H9 (cell line): Measurements from ENCODE around the gene OGA. TPM values are rescaled to one million over a fixed set of nuclear protein-coding genes. Genes with fewer than 3 reads are reported as not detected.

Experiments
- DNase-seq: peaks from one replicate; pipeline ENCODE4 v3.0.0-alpha.2; 2017
- H2AFZ ChIP-seq: one replicate; pipeline ENCODE4 v1.6.1; 2013; ENCODE audit warnings: mild to moderate bottlenecking, low read length, control low read depth, moderate library complexity
- H2AK5ac ChIP-seq: 2 replicates; pipeline ENCODE4 v1.6.1; 2013; ENCODE audit warnings: low read length, control low read depth, mixed read lengths; ENCODE audit not compliant: insufficient read length
- H2BK120ac ChIP-seq: one replicate; pipeline ENCODE4 v1.6.1; 2013; ENCODE audit warnings: low read depth, mild to moderate bottlenecking, low read length, control low read depth, inconsistent platforms; ENCODE audit not compliant: poor library complexity, severe bottlenecking
- H2BK12ac ChIP-seq: 2 replicates; pipeline ENCODE4 v1.6.1; 2013; ENCODE audit warnings: low read length, control low read depth, mixed read lengths, low read depth; ENCODE audit not compliant: insufficient read length
- H2BK15ac ChIP-seq: 2 replicates; pipeline ENCODE4 v1.6.1; 2013; ENCODE audit warnings: low read depth, low read length, control low read depth
- H2BK20ac ChIP-seq: one replicate; pipeline ENCODE4 v1.6.1; 2013; ENCODE audit warnings: low read depth, mild to moderate bottlenecking, low read length, control low read depth, inconsistent platforms; ENCODE audit not compliant: poor library complexity, severe bottlenecking
- H2BK5ac ChIP-seq: 2 replicates; pipeline ENCODE4 v1.6.1; 2013; ENCODE audit warnings: low read length, control low read depth, mixed read lengths; ENCODE audit not compliant: insufficient read length
- H3K14ac ChIP-seq: 2 replicates; pipeline ENCODE4 v1.6.1; 2013; ENCODE audit warnings: low read length, control low read depth; ENCODE audit not compliant: insufficient read depth
- H3K18ac ChIP-seq: 2 replicates; pipeline ENCODE4 v1.6.1; 2013; ENCODE audit warnings: low read depth, mild to moderate bottlenecking, mixed read lengths, low read length, control low read depth; ENCODE audit not compliant: insufficient read length
- H3K23ac ChIP-seq: 2 replicates; pipeline ENCODE4 v1.6.1; 2013; ENCODE audit warnings: low read length, control low read depth, mixed read lengths, low read depth; ENCODE audit not compliant: insufficient read length
- H3K23me2 ChIP-seq: 2 replicates; pipeline ENCODE4 v1.6.1; 2013; ENCODE audit warnings: low read depth, mild to moderate bottlenecking, mixed read lengths, low read length, control low read depth; ENCODE audit not compliant: insufficient read length, poor library complexity, severe bottlenecking
- H3K27ac ChIP-seq: 2 replicates; pipeline ENCODE4 v1.5.1; 2013; ENCODE audit warnings: low read length, control low read depth, mixed read lengths, low read depth; ENCODE audit not compliant: insufficient read length
- H3K27me3 ChIP-seq: 2 replicates; pipeline ENCODE4 v1.6.1; 2013; ENCODE audit warnings: low read length, control low read depth, inconsistent platforms; ENCODE audit not compliant: insufficient read depth
- H3K4ac ChIP-seq: 2 replicates; pipeline ENCODE4 v1.6.1; 2013; ENCODE audit warnings: low read depth, mild to moderate bottlenecking, control low read depth, inconsistent platforms, low read length, moderate library complexity
- H3K4me1 ChIP-seq: 2 replicates; pipeline ENCODE4 v1.6.1; 2013; ENCODE audit warnings: low read length, control low read depth, inconsistent platforms; ENCODE audit not compliant: insufficient read depth
- H3K4me2 ChIP-seq: 2 replicates; pipeline ENCODE4 v1.6.1; 2013; ENCODE audit warnings: low read length, control low read depth, mixed read lengths; ENCODE audit not compliant: insufficient read length, insufficient read depth
- H3K56ac ChIP-seq: 2 replicates; pipeline ENCODE4 v1.6.1; 2013; ENCODE audit warnings: low read depth, mild to moderate bottlenecking, mixed read lengths, low read length, control low read depth; ENCODE audit not compliant: insufficient read length
- H3K79me1 ChIP-seq: 2 replicates; pipeline ENCODE4 v1.6.1; 2013; ENCODE audit warnings: low read depth, mild to moderate bottlenecking, moderate library complexity, low read length, control low read depth, inconsistent platforms; ENCODE audit not compliant: insufficient read depth, poor library complexity, severe bottlenecking
- H3K79me2 ChIP-seq: 2 replicates; pipeline ENCODE4 v1.6.1; 2013; ENCODE audit warnings: low read length, control low read depth, inconsistent platforms; ENCODE audit not compliant: insufficient read depth
- H3K9ac ChIP-seq: 2 replicates; pipeline ENCODE4 v1.6.1; 2013; ENCODE audit warnings: low read length, control low read depth, mixed read lengths; ENCODE audit not compliant: insufficient read length; ENCODE audit errors: extremely low read depth
- H3K9me3 ChIP-seq: one replicate; pipeline ENCODE4 v1.6.1; 2013; ENCODE audit warnings: low read depth, low read length, inconsistent platforms; ENCODE audit not compliant: control insufficient read depth
- H3T11ph ChIP-seq: one replicate; pipeline ENCODE4 v1.6.1; 2013; ENCODE audit warnings: mild to moderate bottlenecking, low read length, control low read depth, inconsistent platforms
- H4K20me1 ChIP-seq: one replicate; pipeline ENCODE4 v1.6.1; 2013; ENCODE audit not compliant: control insufficient read depth, insufficient read length, insufficient read depth
- H4K5ac ChIP-seq: 2 replicates; pipeline ENCODE4 v1.6.1; 2013; ENCODE audit warnings: low read depth, mild to moderate bottlenecking, mixed read lengths, low read length, control low read depth; ENCODE audit not compliant: insufficient read length
- H4K8ac ChIP-seq: replicated peaks from 2 replicates; pipeline ENCODE4 v1.6.1; 2013; ENCODE audit warnings: low read length, control low read depth, mixed read lengths, low read depth; ENCODE audit not compliant: insufficient read length
- H4K91ac ChIP-seq: 2 replicates; pipeline ENCODE4 v1.6.1; 2013; ENCODE audit warnings: low read depth, mild to moderate bottlenecking, moderate library complexity, mixed read lengths, low read length, control low read depth; ENCODE audit not compliant: insufficient read length
- H3K27ac Mint-ChIP-seq, 3 experiments: 2 replicates in 2 of 3; 3 replicates in 1 of 3; pipeline ENCODE4 v1.8.0; 2020 to 2021; ENCODE audit warnings: mixed read lengths in 3 of 3, mild to moderate bottlenecking in 1 of 3, moderate library complexity in 1 of 3
- H3K27me3 Mint-ChIP-seq: 2 replicates; pipeline ENCODE4 v1.8.0; 2021; ENCODE audit warnings: low read depth, mild to moderate bottlenecking, moderate library complexity, mixed read lengths
- H3K36me3 Mint-ChIP-seq, 3 experiments: 2 replicates in 2 of 3; 3 replicates in 1 of 3; pipeline ENCODE4 v1.8.0; 2020 to 2021; ENCODE audit warnings: low read depth in 3 of 3, mixed read lengths in 3 of 3; ENCODE audit not compliant: insufficient read depth in 1 of 3
- H3K4me1 Mint-ChIP-seq, 2 experiments: 2 replicates each; pipeline ENCODE4 v1.8.0; 2020; ENCODE audit warnings: mixed read lengths in 2 of 2
- H3K4me3 Mint-ChIP-seq, 2 experiments: 2 replicates in 1 of 2; 3 replicates in 1 of 2; pipeline ENCODE4 v1.8.0; 2020 to 2021; ENCODE audit warnings: mild to moderate bottlenecking in 2 of 2, mixed read lengths in 2 of 2, moderate library complexity in 1 of 2
- H3K9me3 Mint-ChIP-seq, 2 experiments: 2 replicates in 1 of 2; 3 replicates in 1 of 2; pipeline ENCODE4 v1.8.0; 2020; ENCODE audit warnings: mild to moderate bottlenecking in 2 of 2, mixed read lengths in 2 of 2, moderate library complexity in 1 of 2
- WGBS: extraction: QIAGEN DNeasy Blood & Tissue Kit; methylation state at CpG from one replicate; pipeline ENCODE4 v1.1.7; 2013; ENCODE audit warnings: missing lambda C conversion rate, low lambda C conversion rate, mixed read lengths; ENCODE audit not compliant: insufficient read length; ENCODE audit errors: extremely low coverage; 5-methylcytosine and 5-hydroxymethylcytosine counted together
- total RNA-seq: library from RNA; stranded (reverse); gene quantifications from 2 replicates; pipeline ENCODE4 v1.2.1, GENCODE V29; 2021
- TF ChIP-seq, protein P1 (sequence below): fragments of 200-600 bp; sonication (generic); conservative IDR thresholded peaks from 3 replicates; pipeline ENCODE4 v1.8.0; 2021; ENCODE audit warnings: antibody characterized with exemption, mild to moderate bottlenecking

The OGA gene
- total RNA-seq, 1 experiment from 2014 or later = 125 TPM

DNA sequence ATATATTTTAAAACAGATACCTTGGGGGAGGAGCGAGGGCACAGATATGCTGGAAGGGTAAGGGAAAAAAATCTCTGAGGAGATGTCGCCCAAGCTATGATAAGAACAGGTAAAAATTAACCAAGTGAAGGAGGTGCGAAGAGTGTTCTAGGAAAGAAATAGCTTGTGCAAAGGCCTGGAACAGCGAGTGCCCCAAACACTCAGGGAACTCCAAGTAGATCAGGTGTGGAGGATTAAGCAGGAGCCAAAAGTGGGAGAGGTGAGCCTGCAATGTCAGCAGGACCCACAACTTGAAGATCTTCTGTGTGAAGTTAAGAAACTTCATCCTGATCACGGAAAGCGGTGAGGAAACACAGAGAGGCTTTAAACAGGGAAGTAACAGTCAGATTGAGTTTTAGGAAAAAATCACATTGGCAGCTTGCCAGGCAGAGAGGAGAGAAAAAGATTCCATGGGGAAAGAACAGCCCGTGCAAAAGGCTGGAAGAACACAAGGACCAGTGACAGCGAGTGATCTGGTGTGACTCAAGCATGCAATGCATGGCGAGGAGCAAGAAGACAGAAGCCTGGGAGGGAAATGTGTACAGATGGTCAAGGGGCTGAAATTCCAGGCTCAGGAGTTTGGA lies 73.1 kb downstream of the OGA start:
- Histone ChIP-seq H4K5ac (no peak overlapping the region), H2BK120ac (no peak overlapping the region), H3K9ac (no peak overlapping the region), H3K56ac (no peak overlapping the region), H3K23ac (no peak overlapping the region), H4K8ac (no peak overlapping the region), H3K14ac (no peak overlapping the region), H3K4ac (no peak overlapping the region), H3K23me2 (no peaks in the 10 kb centered on the region), H2BK12ac (no peak overlapping the region), H3K79me1 (no peaks in the 10 kb centered on the region), H3K9me3 (no peaks in the 10 kb centered on the region), H4K91ac (no peak overlapping the region), H2AK5ac (no peak overlapping the region), H3K4me1 (no peaks in the 10 kb centered on the region), H3T11ph (no peak overlapping the region), H3K4me2 (no peak overlapping the region), H2BK20ac (no peak overlapping the region), H3K27me3 (no peaks in the 10 kb centered on the region), H2BK15ac (no peak overlapping the region), H4K20me1 (no peaks in the 10 kb centered on the region), H3K18ac (no peak overlapping the region), H3K27ac (no peak overlapping the region), H3K79me2 (no peaks in the 10 kb centered on the region), H2BK5ac (no peak overlapping the region), H2AFZ (no peak overlapping the region)
- H3K27me3 Mint-ChIP-seq = peaks cover 1% of the 10 kb centered on the region
- peaks cover 9 to 11% of the 10 kb centered on the region in 2 experiments for H3K4me1 Mint-ChIP-seq
- no peaks in the 10 kb centered on the region for H3K9me3 Mint-ChIP-seq
- no peak for DNase-seq
- H3K36me3 Mint-ChIP-seq = no peaks in the 10 kb centered on the region
- H3K27ac Mint-ChIP-seq = no peak overlapping the region
- WGBS = no CpG with 5 or more reads among the region's 9 CpGs
- no peak overlapping the region for H3K4me3 Mint-ChIP-seq
- TF ChIP-seq, protein P1, sequence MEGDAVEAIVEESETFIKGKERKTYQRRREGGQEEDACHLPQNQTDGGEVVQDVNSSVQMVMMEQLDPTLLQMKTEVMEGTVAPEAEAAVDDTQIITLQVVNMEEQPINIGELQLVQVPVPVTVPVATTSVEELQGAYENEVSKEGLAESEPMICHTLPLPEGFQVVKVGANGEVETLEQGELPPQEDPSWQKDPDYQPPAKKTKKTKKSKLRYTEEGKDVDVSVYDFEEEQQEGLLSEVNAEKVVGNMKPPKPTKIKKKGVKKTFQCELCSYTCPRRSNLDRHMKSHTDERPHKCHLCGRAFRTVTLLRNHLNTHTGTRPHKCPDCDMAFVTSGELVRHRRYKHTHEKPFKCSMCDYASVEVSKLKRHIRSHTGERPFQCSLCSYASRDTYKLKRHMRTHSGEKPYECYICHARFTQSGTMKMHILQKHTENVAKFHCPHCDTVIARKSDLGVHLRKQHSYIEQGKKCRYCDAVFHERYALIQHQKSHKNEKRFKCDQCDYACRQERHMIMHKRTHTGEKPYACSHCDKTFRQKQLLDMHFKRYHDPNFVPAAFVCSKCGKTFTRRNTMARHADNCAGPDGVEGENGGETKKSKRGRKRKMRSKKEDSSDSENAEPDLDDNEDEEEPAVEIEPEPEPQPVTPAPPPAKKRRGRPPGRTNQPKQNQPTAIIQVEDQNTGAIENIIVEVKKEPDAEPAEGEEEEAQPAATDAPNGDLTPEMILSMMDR = no peak
